Midbrain (tissue), 1 donor: ENCODE measurements around the gene SEPTIN3.
A peak's percentile ranks its signal among the peaks of the same experiment; 100 is the strongest.
"Not testable (repeated sequence)": the region's sequence is repeated elsewhere in the genome, so short reads cannot be mapped to it uniquely, and the experiment has no call there.

Experiments used
- DNase-seq: peaks from one replicate; lab custom pipeline; 2025; lab: John Stamatoyannopoulos, UW

Gene SEPTIN3

GRCh38 chr22:41943661-41944209, 25.5 kb upstream of the SEPTIN3 start:
- no peak for DNase-seq

- DNase-seq = peak; percentile 93
These were observed 22.4 kb upstream of the SEPTIN3 start, which contains the start of gene CENPM for GRCh38 chr22:41946629-41947423. TSS of gene CENPM (minus strand) at chr22:41947152. CDS start at chr22:41947076, 76 bp downstream.

- DNase-seq = no peak
These were observed 21.7 kb upstream of the SEPTIN3 start for GRCh38 chr22:41947424-41948080.

- DNase-seq = no peak
These were observed 21.1 kb upstream of the SEPTIN3 start for GRCh38 chr22:41948142-41948541.

- not testable (repeated sequence) for DNase-seq
These were observed 20.3 kb upstream of the SEPTIN3 start for GRCh38 chr22:41948928-41949296.

GRCh38 chr22:41949297-41949965, 19.8 kb upstream of the SEPTIN3 start:
- DNase-seq = no peak

GRCh38 chr22:41951898-41952474, 17.3 kb upstream of the SEPTIN3 start, which contains the start of gene SMIM45:
TSS of gene SMIM45 (plus strand) at chr22:41952150.
- peak; percentile 86 for DNase-seq

- DNase-seq = no peak
These were observed 16.5 kb upstream of the SEPTIN3 start for GRCh38 chr22:41952713-41953112.

- no peak for DNase-seq
These were observed 11.2 kb upstream of the SEPTIN3 start for GRCh38 chr22:41957941-41958556.

- DNase-seq = peak; percentile 65
These were observed 5.7 kb upstream of the SEPTIN3 start for GRCh38 chr22:41963453-41964111.

- DNase-seq = no peak
These were observed 5.1 kb upstream of the SEPTIN3 start for GRCh38 chr22:41964112-41964491.

- no peak for DNase-seq
These were observed 3.0 kb upstream of the SEPTIN3 start for GRCh38 chr22:41966225-41966606.

- peak; percentile 64 for DNase-seq
These were observed 2.5 kb upstream of the SEPTIN3 start for GRCh38 chr22:41966607-41967240.

GRCh38 chr22:41968601-41969000, 642 bp upstream of the SEPTIN3 start:
- no peak for DNase-seq

GRCh38 chr22:41970601-41971000, 1.4 kb downstream of the SEPTIN3 start:
- DNase-seq = no peak

GRCh38 chr22:41971431-41971830, 2.2 kb downstream of the SEPTIN3 start:
- DNase-seq = no peak

- DNase-seq = no peak
These were observed 5.5 kb downstream of the SEPTIN3 start for GRCh38 chr22:41974691-41975290.

- DNase-seq = no peak
These were observed 6.2 kb downstream of the SEPTIN3 start for GRCh38 chr22:41975299-41976069.
